Measurements from ENCODE around the gene TRABD2B. TPM values are rescaled to one million over a fixed set of nuclear protein-coding genes. Genes with fewer than 3 reads are reported as not detected.

Gene TRABD2B
- total and polyA plus RNA-seq, 2 of the 4 experiments (the other 2 are of a cell fraction) = not detected

DNA sequence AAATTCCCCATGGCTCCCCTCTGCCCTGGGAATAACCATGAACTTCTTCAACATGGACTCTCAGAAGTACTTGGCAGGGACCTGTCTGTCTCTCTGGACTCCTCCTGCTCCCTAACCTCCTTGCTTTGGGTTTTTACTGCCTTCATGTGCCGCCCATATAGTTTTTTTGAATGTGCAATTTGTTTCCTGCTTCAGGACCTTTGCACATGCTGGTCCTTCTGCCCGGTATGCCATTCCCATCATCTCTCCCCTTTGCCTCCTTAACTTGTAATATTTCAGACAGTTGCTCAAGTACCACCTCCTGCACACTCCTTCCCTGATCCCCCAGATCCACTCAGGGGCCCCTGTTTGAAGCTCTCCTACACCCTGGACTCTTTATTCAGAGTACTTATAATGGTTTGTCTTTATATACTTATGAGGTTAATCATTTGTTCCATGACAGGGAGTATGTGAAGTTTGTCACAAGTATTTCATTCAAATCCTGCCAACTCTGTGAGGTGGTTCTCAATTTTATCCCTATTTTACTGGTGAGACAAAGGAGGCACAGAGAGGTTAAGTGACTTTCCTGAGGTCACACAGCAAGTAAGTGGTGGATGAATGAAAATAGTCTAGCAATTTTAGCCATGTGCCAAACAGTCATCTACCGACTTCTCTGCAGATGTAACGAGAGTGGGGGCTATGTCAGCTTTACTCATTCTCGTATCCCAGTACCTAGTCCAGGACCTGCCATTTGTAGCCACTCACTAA lies 180.7 kb downstream of the TRABD2B start:
- no peak overlapping the region for H3K9ac ChIP-seq (ENCODE audit: low read depth, low read length)
- no TSS peak for BruUV-seq (replicated peaks)
- H2BK20ac ChIP-seq (ENCODE audit: low read depth, low read length) = no peak overlapping the region
- CTCF ChIA-PET = no interaction called here
- no peak overlapping the region for H3K14ac ChIP-seq (replicated peaks; ENCODE audit: low read depth, low read length)
- POLR2A ChIA-PET (ENCODE audit: unreplicated experiment) = no interaction called here
- no peak overlapping the region for H3K27ac ChIP-seq (ENCODE audit: insufficient read depth, low read length)
- H3K4ac ChIP-seq (ENCODE audit: low read depth, low read length) = no peak overlapping the region
- dilution Hi-C loops (cut with HindIII; ENCODE audit: low sequenced_read_pairs, unreplicated experiment) (no loop called here), in situ Hi-C loops (cut with MboI; ENCODE audit: low sequenced_read_pairs) (no loop called here), intact Hi-C loops (cut with micrococcal nuclease) (no loop called here)
- H4K91ac ChIP-seq (ENCODE audit: insufficient read depth, low read depth, low read length) = no peak overlapping the region
- H2BK120ac ChIP-seq (ENCODE audit: low read depth, low read length) = no peak overlapping the region
- TF ChIP-seq CEBPB (IDR thresholded peaks at IDR 0.05; ENCODE audit: low read depth, low read length) (no peak), RAD21 (IDR thresholded peaks at IDR 0.05; ENCODE audit: low read length) (no peak), SMC3 (IDR thresholded peaks at IDR 0.05; ENCODE audit: low read depth, low read length) (no peak), MAFK (IDR thresholded peaks at IDR 0.05; ENCODE audit: low read depth, low read length) (no peak), CHD1 (IDR thresholded peaks at IDR 0.05; ENCODE audit: low read depth, low read length) (no peak), MXI1 (IDR thresholded peaks at IDR 0.05; ENCODE audit: borderline replicate concordance, low read depth, low read length) (no peak), MAZ (IDR thresholded peaks at IDR 0.05; ENCODE audit: borderline replicate concordance, low read depth, low read length) (no peak), BHLHE40 (IDR thresholded peaks at IDR 0.05; ENCODE audit: low read depth, low read length) (no peak), FOS (IDR thresholded peaks at IDR 0.05; ENCODE audit: low read depth, low read length) (no peak), RCOR1 (IDR thresholded peaks at IDR 0.05; ENCODE audit: insufficient replicate concordance, low read length) (no peak), POLR2A (IDR thresholded peaks at IDR 0.05; ENCODE audit: low read depth, low read length) (no peak)
- TF ChIP-seq, protein P1, sequence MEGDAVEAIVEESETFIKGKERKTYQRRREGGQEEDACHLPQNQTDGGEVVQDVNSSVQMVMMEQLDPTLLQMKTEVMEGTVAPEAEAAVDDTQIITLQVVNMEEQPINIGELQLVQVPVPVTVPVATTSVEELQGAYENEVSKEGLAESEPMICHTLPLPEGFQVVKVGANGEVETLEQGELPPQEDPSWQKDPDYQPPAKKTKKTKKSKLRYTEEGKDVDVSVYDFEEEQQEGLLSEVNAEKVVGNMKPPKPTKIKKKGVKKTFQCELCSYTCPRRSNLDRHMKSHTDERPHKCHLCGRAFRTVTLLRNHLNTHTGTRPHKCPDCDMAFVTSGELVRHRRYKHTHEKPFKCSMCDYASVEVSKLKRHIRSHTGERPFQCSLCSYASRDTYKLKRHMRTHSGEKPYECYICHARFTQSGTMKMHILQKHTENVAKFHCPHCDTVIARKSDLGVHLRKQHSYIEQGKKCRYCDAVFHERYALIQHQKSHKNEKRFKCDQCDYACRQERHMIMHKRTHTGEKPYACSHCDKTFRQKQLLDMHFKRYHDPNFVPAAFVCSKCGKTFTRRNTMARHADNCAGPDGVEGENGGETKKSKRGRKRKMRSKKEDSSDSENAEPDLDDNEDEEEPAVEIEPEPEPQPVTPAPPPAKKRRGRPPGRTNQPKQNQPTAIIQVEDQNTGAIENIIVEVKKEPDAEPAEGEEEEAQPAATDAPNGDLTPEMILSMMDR (conservative IDR thresholded peaks at IDR 0.05; ENCODE audit: low read depth, low read length) = no peak
- TF ChIP-seq, protein P2, sequence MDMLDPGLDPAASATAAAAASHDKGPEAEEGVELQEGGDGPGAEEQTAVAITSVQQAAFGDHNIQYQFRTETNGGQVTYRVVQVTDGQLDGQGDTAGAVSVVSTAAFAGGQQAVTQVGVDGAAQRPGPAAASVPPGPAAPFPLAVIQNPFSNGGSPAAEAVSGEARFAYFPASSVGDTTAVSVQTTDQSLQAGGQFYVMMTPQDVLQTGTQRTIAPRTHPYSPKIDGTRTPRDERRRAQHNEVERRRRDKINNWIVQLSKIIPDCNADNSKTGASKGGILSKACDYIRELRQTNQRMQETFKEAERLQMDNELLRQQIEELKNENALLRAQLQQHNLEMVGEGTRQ (IDR thresholded peaks at IDR 0.05; ENCODE audit: low read depth, low read length) = no peak
- TF ChIP-seq, protein P3, sequence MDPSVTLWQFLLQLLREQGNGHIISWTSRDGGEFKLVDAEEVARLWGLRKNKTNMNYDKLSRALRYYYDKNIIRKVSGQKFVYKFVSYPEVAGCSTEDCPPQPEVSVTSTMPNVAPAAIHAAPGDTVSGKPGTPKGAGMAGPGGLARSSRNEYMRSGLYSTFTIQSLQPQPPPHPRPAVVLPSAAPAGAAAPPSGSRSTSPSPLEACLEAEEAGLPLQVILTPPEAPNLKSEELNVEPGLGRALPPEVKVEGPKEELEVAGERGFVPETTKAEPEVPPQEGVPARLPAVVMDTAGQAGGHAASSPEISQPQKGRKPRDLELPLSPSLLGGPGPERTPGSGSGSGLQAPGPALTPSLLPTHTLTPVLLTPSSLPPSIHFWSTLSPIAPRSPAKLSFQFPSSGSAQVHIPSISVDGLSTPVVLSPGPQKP (IDR thresholded peaks at IDR 0.05; ENCODE audit: borderline replicate concordance, low read depth, low read length) = no peak
- no peak for DNase-seq
- H4K8ac ChIP-seq (ENCODE audit: low read depth in 2 of 2, low read length in 2 of 2) = no peak overlapping the region
- no peak overlapping the region for H3K23ac ChIP-seq (ENCODE audit: low read depth, low read length)
- H3K56ac ChIP-seq (ENCODE audit: extremely low read depth, insufficient read depth, low read length) = no peak overlapping the region
- H2AFZ ChIP-seq (replicated peaks; ENCODE audit: low read length, poor library complexity) = no peak overlapping the region
- no peak overlapping the region for H2AK5ac ChIP-seq (ENCODE audit: low read depth, low read length)
- H2BK15ac ChIP-seq (ENCODE audit: low read depth, low read length) = no peak overlapping the region
- H3K4me3 ChIP-seq (ENCODE audit: insufficient read depth, low read depth, low read length) = no peak overlapping the region
- H2BK5ac ChIP-seq (ENCODE audit: low read depth, low read length, poor library complexity, severe bottlenecking) = no peak overlapping the region
- H3K79me1 ChIP-seq (ENCODE audit: low read depth in 1 of 2, low read length in 2 of 2) = no peaks in the 10 kb centered on the region
- no peak overlapping the region for H3K4me2 ChIP-seq (ENCODE audit: low read depth, low read length)
- no peak overlapping the region for H2AK9ac ChIP-seq (replicated peaks; ENCODE audit: low read depth, low read length, poor library complexity)
- no peak for ATAC-seq (ENCODE audit: low read depth)
- no peaks in the 10 kb centered on the region; the same call in 1 of the 2 replicates for H3K27me3 ChIP-seq (ENCODE audit: control insufficient read depth, insufficient read depth, low read length)
- no peaks in the 10 kb centered on the region for H3K9me3 ChIP-seq (ENCODE audit: control insufficient read depth, insufficient read depth, low read length)
- WGBS, 2 experiments (ENCODE audit: extremely low coverage in 2 of 2, insufficient read length in 1 of 2) = 0% methylated on average over 1 of the region's 5 CpGs; no CpG with 5 or more reads in 1 of the 2 experiments
- H4K20me1 ChIP-seq (ENCODE audit: insufficient read depth, low read length) = no peaks in the 10 kb centered on the region
- H3K36me3 ChIP-seq (ENCODE audit: control insufficient read depth, insufficient read depth, low read length) = no peaks in the 10 kb centered on the region
- H4K5ac ChIP-seq (ENCODE audit: low read depth, low read length) = no peak overlapping the region
- H3K4me1 ChIP-seq (ENCODE audit: control insufficient read depth, insufficient read depth, low read length) = no peaks in the 10 kb centered on the region
- H3K18ac ChIP-seq (ENCODE audit: low read depth, low read length) = no peak overlapping the region
- no peaks in the 10 kb centered on the region for H3K9me1 ChIP-seq (ENCODE audit: insufficient read depth, low read length)
